K562 (cell line): ENCODE data around the gene OR13A1. TPM values are rescaled to one million over a fixed set of nuclear protein-coding genes. Genes with fewer than 3 reads are reported as not detected.
A peak's percentile ranks its signal among the peaks of the same experiment; 100 is the strongest.

Experiments used
- C11orf30 ChIP-seq: fragments of 450-650 bp; IDR thresholded peaks from 2 replicates; pipeline ENCODE4 v1.6.1; 2016; ENCODE audit warnings: low read depth, mild to moderate bottlenecking
- MAFG ChIP-seq: fragments of 450-650 bp; conservative IDR thresholded peaks from 2 replicates; pipeline ENCODE4 v1.6.1; 2016; ENCODE audit warnings: missing genetic modification characterization, missing compliant biosample characterization
- NR2C2 ChIP-seq, 2 experiments: fragments of 200-800 bp in 1 of 2; sonication (Bioruptor generic) in 1 of 2; sonication (generic) in 1 of 2; formaldehyde crosslinking in 1 of 2; IDR thresholded peaks; 2 replicates each; pipeline versions ENCODE4 v1.6.1 to v1.8.0; 2016 to 2022; ENCODE audit warnings: mild to moderate bottlenecking in 1 of 2, missing compliant biosample characterization in 1 of 2, missing genetic modification characterization in 1 of 2, missing genetic modification reagents in 1 of 2
- RERE ChIP-seq: sonication (generic); formaldehyde crosslinking; IDR thresholded peaks from 2 replicates; pipeline ENCODE4 v1.8.0; 2023; ENCODE audit warnings: missing genetic modification reagents, mild to moderate bottlenecking, borderline replicate concordance
- REST ChIP-seq, 2 experiments: fragments of 450-650 bp; formaldehyde crosslinking in 1 of 2; IDR thresholded peaks; 2 replicates each; pipeline versions ENCODE4 v1.4.0 to v1.6.1; 2014 to 2020; ENCODE audit warnings: mild to moderate bottlenecking in 2 of 2, borderline replicate concordance in 1 of 2, low read depth in 1 of 2
- SIN3A ChIP-seq, 2 experiments: fragments of 150-350 bp in 1 of 2; IDR thresholded peaks; 2 replicates each; pipeline ENCODE4 v1.6.1; 2011 to 2016; ENCODE audit warnings: borderline replicate concordance in 2 of 2, low read depth in 2 of 2, low read length in 2 of 2, mild to moderate bottlenecking in 2 of 2, moderate library complexity in 2 of 2; ENCODE audit not compliant: control insufficient read depth in 1 of 2
- STAT6 ChIP-seq: sonication (generic); formaldehyde crosslinking; IDR thresholded peaks from 2 replicates; pipeline ENCODE4 v1.8.1; 2023; ENCODE audit warnings: mild to moderate bottlenecking, missing genetic modification reagents
- TAL1 ChIP-seq: fragments of 450-650 bp; IDR thresholded peaks from 2 replicates; pipeline ENCODE4 v1.6.1; 2016; ENCODE audit warnings: mild to moderate bottlenecking
- ZNF140 ChIP-seq: fragments of 250-450 bp; sonication (Bioruptor Pico); IDR thresholded peaks from 2 replicates; pipeline ENCODE4 v1.8.0; 2021; ENCODE audit warnings: moderate library complexity, mild to moderate bottlenecking, inconsistent platforms
- ZNF589 ChIP-seq: fragments of 200-800 bp; sonication (Bioruptor generic); IDR thresholded peaks from 2 replicates; pipeline ENCODE4 v1.6.1; 2016; ENCODE audit warnings: low read depth, missing genetic modification characterization, missing compliant biosample characterization
- polyA plus RNA-seq, 8 experiments: library from polyadenylated mRNA; depleted of rRNA in 4 of 8; stranded (reverse) in 5 of 8; unstranded in 3 of 8; fragments of >200 nt; fragmentation: Nextera tagmentation in 2 of 8; fragmentation: Illumina TruSeq in 1 of 8; extraction: Ambion mirVana in 2 of 8; extraction: Trizol in 1 of 8; gene quantifications; 2 replicates each; pipeline versions ENCODE4 v1.2.1 to v1.2.3, GENCODE V29; 2011 to 2014; ENCODE audit warnings: inconsistent platforms in 1 of 8, missing spikeins in 1 of 8
- total RNA-seq, 7 experiments: library from RNA; depleted of rRNA in 6 of 7; stranded (reverse); fragments of >200 nt in 6 of 7; fragmentation: Illumina TruSeq in 2 of 7; extraction: Trizol in 2 of 7; gene quantifications; 2 replicates each; pipeline versions ENCODE4 v1.2.1 to v1.2.3, GENCODE V29; 2011 to 2021; ENCODE audit warnings: low replicate concordance in 1 of 7

Gene OR13A1
- total and polyA plus RNA-seq, 9 of the 15 experiments (the other 6 are each of a cell fraction or from before 2014, with no cell fraction given): 0.03 to 0.11 (median 0.06) TPM; not detected in 3

- TF ChIP-seq RERE (CRISPR knock-in tag) (no peak), C11orf30 (peak; percentile 71), SIN3A (IDR thresholded peaks at IDR 0.05; ENCODE audit: borderline replicate concordance in 2 of 2, control insufficient read depth in 1 of 2, low read depth in 2 of 2, low read length in 2 of 2) (no peak), REST (IDR thresholded peaks at IDR 0.05; ENCODE audit: borderline replicate concordance) (peak; percentile 51), REST (CRISPR knock-in tag; IDR thresholded peaks at IDR 0.05; ENCODE audit: low read depth) (no peak), STAT6 (CRISPR knock-in tag) (no peak), ZNF140 (no peak), ZNF589 (CRISPR knock-in tag) (no peak), MAFG (tag) (peak; percentile 76), TAL1 (no peak), NR2C2 (CRISPR knock-in tag; IDR thresholded peaks at IDR 0.05) (no peak), NR2C2 (tag; IDR thresholded peaks at IDR 0.05) (no peak)
These were observed 24.5 kb upstream of the OR13A1 start (continued) for GRCh38 chr10:45339894-45340293.
